ENCODE data around the gene LRRC8B. TPM values are rescaled to one million over a fixed set of nuclear protein-coding genes. Genes with fewer than 3 reads are reported as not detected.

Gene LRRC8B
- total and polyA plus RNA-seq, 3 donors from 2014 or later, result 20.5 to 42.1 (median 29.7) TPM

DNA sequence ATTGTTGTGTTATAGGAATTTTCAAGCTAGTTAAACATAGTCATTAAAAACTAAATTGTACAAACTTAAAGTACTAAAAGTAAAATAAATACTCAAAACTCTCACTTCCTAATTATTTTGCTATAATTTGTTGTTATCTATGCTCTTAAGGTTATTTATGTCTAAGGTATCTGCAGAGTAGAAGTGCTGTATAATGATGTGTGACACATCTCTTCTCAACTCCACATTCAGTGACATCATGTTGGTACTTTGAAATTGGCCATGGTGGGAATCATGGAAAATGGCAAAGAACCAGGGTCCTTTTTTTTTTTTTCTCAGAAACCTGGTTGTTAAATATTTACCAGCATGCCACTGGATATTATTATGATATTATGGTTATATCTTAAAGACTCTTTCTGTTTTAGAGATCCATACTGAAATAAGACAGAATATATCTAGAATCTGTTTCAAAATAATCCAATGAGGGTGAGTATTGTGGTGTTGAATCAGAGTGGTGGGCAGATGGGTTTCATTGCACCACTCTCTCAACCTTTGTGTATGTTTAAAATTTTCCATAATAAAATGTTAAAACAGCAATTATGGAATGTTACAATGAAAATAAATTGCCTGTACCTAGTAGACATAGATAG lies 22.4 kb downstream of the LRRC8B start:
- no peak for DNase-seq
- intact Hi-C loops (cut with DNase I; ENCODE audit: low total_unique reads), result no loop called here
- Histone ChIP-seq H3K4me1 (peaks cover 8% of the 10 kb centered on the region), H3K4me3 (no peak overlapping the region), H3K36me3 (ENCODE audit: low read depth, missing control alignments) (no peaks in the 10 kb centered on the region), H3K27ac (no peak overlapping the region), H3K27me3 (no peaks in the 10 kb centered on the region), H3K9me3 (no peaks in the 10 kb centered on the region)
- no peak for TF ChIP-seq CTCF (IDR thresholded peaks at IDR 0.05)
- TF ChIP-seq POLR2A (IDR thresholded peaks at IDR 0.05), result no peak

- WGBS, 2 donors, result 44 to 46% methylated on average over 2 of the region's 2 CpGs
- Histone ChIP-seq H3K4me1 (peaks cover 8% of the 10 kb centered on the region), H3K27me3 (no peaks in the 10 kb centered on the region), H3K9me3 (no peaks in the 10 kb centered on the region), H3K4me3 (no peak overlapping the region), H3K27ac (no peak overlapping the region), H3K36me3 (ENCODE audit: low read depth, missing control alignments) (no peaks in the 10 kb centered on the region)
- no peak for DNase-seq
- TF ChIP-seq POLR2A (IDR thresholded peaks at IDR 0.05) (no peak), CTCF (IDR thresholded peaks at IDR 0.05) (no peak)
- intact Hi-C loops (cut with DNase I; ENCODE audit: low total_unique reads), result no loop called here
Observed at GRCh38 chr1:89547563-89548116, 23.0 kb downstream of the LRRC8B start.

DNA sequence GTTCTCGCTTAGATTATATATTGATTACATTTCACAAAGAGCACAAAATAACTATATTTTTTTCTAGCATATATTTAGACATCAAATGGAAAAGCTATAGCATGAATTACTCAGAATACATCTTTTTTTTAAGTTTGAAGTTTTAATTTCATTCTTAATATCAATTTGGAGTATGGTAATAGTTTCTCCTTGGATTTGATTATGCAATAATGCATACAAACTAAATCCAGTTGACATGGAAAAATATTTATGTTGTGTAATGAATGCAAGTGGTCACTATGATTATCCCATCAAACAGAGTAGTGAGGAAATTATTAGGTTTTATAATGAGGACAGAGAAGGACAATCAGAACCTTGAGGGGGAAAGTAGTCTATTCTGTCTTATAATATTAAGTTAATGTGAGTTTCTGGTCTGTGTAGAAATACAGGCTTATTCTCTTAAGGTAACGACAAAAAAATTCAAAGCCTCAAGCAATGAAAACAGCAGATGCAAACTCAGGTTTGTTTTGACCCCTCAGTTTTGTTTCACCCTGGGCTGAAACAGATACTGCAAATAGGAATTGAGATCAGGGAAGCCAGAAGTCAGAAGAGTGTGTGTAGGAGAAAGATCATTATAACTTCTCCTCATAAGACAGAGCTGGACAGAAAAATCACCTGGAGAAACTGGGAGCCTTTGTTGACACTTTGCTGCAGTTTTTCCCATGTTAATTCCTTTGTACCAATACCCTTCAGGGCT lies 23.7 kb downstream of the LRRC8B start:
- DNase-seq, result no peak
- no peak overlapping the region for H3K4me3 ChIP-seq
- intact Hi-C loops (cut with DNase I; ENCODE audit: low total_unique reads), result no loop called here
- WGBS, 2 donors, result 86 to 94% methylated on average over 2 of the region's 2 CpGs
- no peaks in the 10 kb centered on the region for H3K36me3 ChIP-seq (ENCODE audit: low read depth, missing control alignments)
- peaks cover 8% of the 10 kb centered on the region for H3K4me1 ChIP-seq
- H3K9me3 ChIP-seq, result no peaks in the 10 kb centered on the region
- H3K27me3 ChIP-seq, result no peaks in the 10 kb centered on the region
- TF ChIP-seq CTCF (IDR thresholded peaks at IDR 0.05) (no peak), POLR2A (IDR thresholded peaks at IDR 0.05) (no peak)
- no peak overlapping the region for H3K27ac ChIP-seq

DNA sequence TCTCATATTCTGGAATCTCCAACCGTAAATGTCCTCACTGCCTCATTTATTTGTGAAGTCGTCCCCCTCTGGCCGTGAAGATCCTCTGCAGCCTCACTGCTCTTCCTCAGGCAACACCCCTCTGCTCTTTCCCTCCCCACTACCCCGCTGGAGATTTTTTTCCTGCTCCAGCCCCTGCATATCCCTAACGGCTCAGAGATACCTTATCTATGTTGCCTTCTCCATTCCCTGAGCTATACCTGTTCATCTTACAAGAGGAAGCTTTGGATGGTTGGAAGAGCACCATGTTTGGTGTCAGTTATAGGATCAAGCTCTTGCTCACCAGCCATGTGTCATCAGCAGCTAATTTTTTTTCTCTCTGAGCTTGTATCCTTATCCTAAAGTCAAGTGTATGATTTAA lies 26.4 kb downstream of the LRRC8B start:
- Histone ChIP-seq H3K4me1 (no peaks in the 10 kb centered on the region), H3K9me3 (no peaks in the 10 kb centered on the region), H3K27me3 (no peaks in the 10 kb centered on the region), H3K27ac (no peak overlapping the region), H3K4me3 (no peak overlapping the region), H3K36me3 (ENCODE audit: low read depth, missing control alignments) (no peaks in the 10 kb centered on the region)
- DNase-seq, result no peak
- WGBS, 2 donors, result 84 to 87% methylated on average over 5 of the region's 5 CpGs
- intact Hi-C loops (cut with DNase I; ENCODE audit: low total_unique reads), result no loop called here
- TF ChIP-seq CTCF (IDR thresholded peaks at IDR 0.05) (no peak), POLR2A (IDR thresholded peaks at IDR 0.05) (no peak)

Measured in testis (tissue), 3 donors.